Trophoblast cell (in vitro differentiated cells and primary cell): Measurements from ENCODE around the gene ABCA13.

ENCODE experiments used
- DNase-seq, 2 donors: peaks; one replicate each; pipeline ENCODE4 v3.0.0-alpha.2; 2016
- H2AFZ ChIP-seq: 2 replicates; pipeline ENCODE4 v1.6.1; 2013; ENCODE audit warnings: low read length, moderate library complexity, mild to moderate bottlenecking; ENCODE audit not compliant: insufficient read depth, poor library complexity
- H2AK5ac ChIP-seq: 2 replicates; pipeline ENCODE4 v1.6.1; 2013; ENCODE audit warnings: mild to moderate bottlenecking, low read length
- H2BK120ac ChIP-seq: 2 replicates; pipeline ENCODE4 v1.6.1; 2013; ENCODE audit warnings: low read length, mild to moderate bottlenecking, moderate library complexity; ENCODE audit not compliant: insufficient read depth, poor library complexity
- H2BK12ac ChIP-seq: 2 replicates; pipeline ENCODE4 v1.6.1; 2013; ENCODE audit warnings: mild to moderate bottlenecking, low read length, moderate library complexity
- H2BK5ac ChIP-seq: 2 replicates; pipeline ENCODE4 v1.6.1; 2013; ENCODE audit warnings: low read length, low read depth, moderate library complexity, mild to moderate bottlenecking; ENCODE audit not compliant: poor library complexity
- H3K14ac ChIP-seq: 2 replicates; pipeline ENCODE4 v1.6.1; 2013; ENCODE audit warnings: mild to moderate bottlenecking, low read length
- H3K18ac ChIP-seq: 2 replicates; pipeline ENCODE4 v1.6.1; 2013; ENCODE audit warnings: mild to moderate bottlenecking, low read length
- H3K23ac ChIP-seq: 2 replicates; pipeline ENCODE4 v1.6.1; 2013; ENCODE audit warnings: low read length
- H3K27ac ChIP-seq: 2 replicates; pipeline ENCODE4 v1.5.1; 2013; ENCODE audit warnings: low read depth, mild to moderate bottlenecking, inconsistent platforms, low read length, moderate library complexity
- H3K27me3 ChIP-seq: 2 replicates; pipeline ENCODE4 v1.6.1; 2013; ENCODE audit warnings: inconsistent platforms, mild to moderate bottlenecking, low read length, moderate library complexity; ENCODE audit not compliant: insufficient read depth
- H3K36me3 ChIP-seq, 2 experiments: 1 replicate in 1 of 2; 2 replicates in 1 of 2; pipeline ENCODE4 v1.6.1; 2013; ENCODE audit warnings: low read length in 2 of 2, mild to moderate bottlenecking in 2 of 2, moderate library complexity in 1 of 2; ENCODE audit not compliant: insufficient read depth in 2 of 2, control insufficient read depth in 1 of 2
- H3K4ac ChIP-seq: 2 replicates; pipeline ENCODE4 v1.6.1; 2013; ENCODE audit warnings: low read depth, mild to moderate bottlenecking, low read length, moderate library complexity
- H3K4me1 ChIP-seq, 2 experiments: 1 replicate in 1 of 2; 2 replicates in 1 of 2; pipeline ENCODE4 v1.6.1; 2013; ENCODE audit warnings: low read length in 2 of 2, mild to moderate bottlenecking in 2 of 2, moderate library complexity in 1 of 2; ENCODE audit not compliant: insufficient read depth in 2 of 2, control insufficient read depth in 1 of 2
- H3K4me2 ChIP-seq: 2 replicates; pipeline ENCODE4 v1.6.1; 2013; ENCODE audit warnings: inconsistent platforms, mild to moderate bottlenecking, low read length, moderate library complexity
- H3K4me3 ChIP-seq: 2 replicates; pipeline ENCODE4 v1.5.1; 2013; ENCODE audit warnings: mild to moderate bottlenecking, low read depth, low read length, inconsistent platforms
- H3K79me1 ChIP-seq: one replicate; pipeline ENCODE4 v1.6.1; 2013; ENCODE audit warnings: low read length
- H3K79me2 ChIP-seq: 2 replicates; pipeline ENCODE4 v1.6.1; 2013; ENCODE audit warnings: low read length, mild to moderate bottlenecking; ENCODE audit not compliant: control insufficient read depth, insufficient read depth, poor library complexity
- H3K9ac ChIP-seq: 2 replicates; pipeline ENCODE4 v1.6.1; 2013; ENCODE audit warnings: mild to moderate bottlenecking, low read length
- H3K9me3 ChIP-seq: 2 replicates; pipeline ENCODE4 v1.6.1; 2013; ENCODE audit warnings: low read depth, mild to moderate bottlenecking, control low read depth, inconsistent platforms, low read length; ENCODE audit not compliant: insufficient read depth
- H4K12ac ChIP-seq: 2 replicates; pipeline ENCODE4 v1.6.1; 2013; ENCODE audit warnings: low read depth, mild to moderate bottlenecking, low read length, moderate library complexity
- H4K8ac ChIP-seq: 2 replicates; pipeline ENCODE4 v1.6.1; 2013; ENCODE audit warnings: low read depth, mild to moderate bottlenecking, low read length, moderate library complexity
- H4K91ac ChIP-seq: one replicate; pipeline ENCODE4 v1.6.1; 2013; ENCODE audit warnings: low read depth, mild to moderate bottlenecking, low read length, moderate library complexity
- WGBS: extraction: QIAGEN DNeasy Blood & Tissue Kit; methylation state at CpG from one replicate; pipeline ENCODE4 v1.1.7; 2013; ENCODE audit warnings: missing lambda C conversion rate; ENCODE audit not compliant: insufficient read length, insufficient coverage; ENCODE audit errors: extremely low coverage; 5-methylcytosine and 5-hydroxymethylcytosine counted together

Gene ABCA13

GRCh38 chr7:48304641-48305040 is 133.4 kb downstream of the ABCA13 start:
- no peak overlapping the region for H3K23ac ChIP-seq
- no peak overlapping the region for H3K27ac ChIP-seq
- no peak overlapping the region for H4K12ac ChIP-seq
- H2BK5ac ChIP-seq: no peak overlapping the region
- no peaks in the 10 kb centered on the region for H3K9me3 ChIP-seq
- no peak overlapping the region for H2BK12ac ChIP-seq
- H3K4me1 ChIP-seq: no peaks in the 10 kb centered on the region
- H3K79me2 ChIP-seq: no peaks in the 10 kb centered on the region
- no CpG with 5 or more reads among the region's 1 CpG for WGBS
- H2BK120ac ChIP-seq: no peak overlapping the region
- H3K14ac ChIP-seq: no peak overlapping the region
- no peaks in the 10 kb centered on the region for H3K79me1 ChIP-seq
- no peaks in the 10 kb centered on the region for H3K36me3 ChIP-seq
- H2AK5ac ChIP-seq: no peak overlapping the region
- H3K4me2 ChIP-seq: no peak overlapping the region
- H3K18ac ChIP-seq: no peak overlapping the region
- H3K9ac ChIP-seq: no peak overlapping the region
- H3K27me3 ChIP-seq: no peaks in the 10 kb centered on the region
- no peak overlapping the region for H4K91ac ChIP-seq
- no peak overlapping the region for H3K4ac ChIP-seq
- no peak overlapping the region for H3K4me3 ChIP-seq
- no peak overlapping the region for H2AFZ ChIP-seq
- DNase-seq: no peak
- no peak overlapping the region for H4K8ac ChIP-seq

DNA sequence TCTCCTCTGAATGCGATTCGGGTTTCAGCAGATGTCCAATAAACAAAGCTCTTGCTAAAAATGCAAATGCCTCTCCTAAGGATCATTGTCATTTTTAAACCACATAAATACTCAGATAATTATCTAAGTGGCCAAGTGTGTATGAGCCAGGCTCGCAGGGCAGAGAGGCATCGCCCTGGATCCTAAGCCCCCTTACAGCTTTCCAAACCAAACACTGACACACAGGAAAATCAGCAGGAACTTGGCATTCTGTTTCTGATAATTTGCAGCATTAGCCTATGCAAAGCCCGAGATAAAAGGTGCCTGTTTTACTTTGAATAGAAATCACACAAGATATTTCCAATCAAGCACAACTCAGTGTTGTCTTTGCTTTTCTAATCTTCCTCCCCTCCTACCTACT is 134.4 kb downstream of the ABCA13 start:
- H3K9me3 ChIP-seq: no peaks in the 10 kb centered on the region

GRCh38 chr7:48307041-48307714 is 135.9 kb downstream of the ABCA13 start:
- Histone ChIP-seq H2BK12ac (no peak overlapping the region), H3K4me1 (no peaks in the 10 kb centered on the region), H3K23ac (no peak overlapping the region), H3K27me3 (no peaks in the 10 kb centered on the region), H2BK120ac (no peak overlapping the region), H3K18ac (no peak overlapping the region), H3K79me2 (no peaks in the 10 kb centered on the region), H3K9ac (no peak overlapping the region), H3K4me3 (no peak overlapping the region), H3K9me3 (no peaks in the 10 kb centered on the region), H3K27ac (no peak overlapping the region), H4K91ac (no peak overlapping the region), H3K36me3 (no peaks in the 10 kb centered on the region), H2AK5ac (no peak overlapping the region), H4K8ac (no peak overlapping the region), H3K4me2 (no peak overlapping the region), H2BK5ac (no peak overlapping the region), H3K4ac (no peak overlapping the region), H3K14ac (no peak overlapping the region), H3K79me1 (no peaks in the 10 kb centered on the region), H4K12ac (no peak overlapping the region), H2AFZ (no peak overlapping the region)
- no peak for DNase-seq
- no CpG with 5 or more reads among the region's 4 CpGs for WGBS

More for the DNA sequence above, 134.4 kb downstream of the ABCA13 start:
- H4K8ac ChIP-seq: no peak overlapping the region
- H3K27ac ChIP-seq: no peak overlapping the region
- no peak for DNase-seq
- no peak overlapping the region for H3K18ac ChIP-seq
- H2BK5ac ChIP-seq: no peak overlapping the region
- H2BK120ac ChIP-seq: no peak overlapping the region
- no peak overlapping the region for H4K12ac ChIP-seq
- no peak overlapping the region for H2AFZ ChIP-seq
- no peak overlapping the region for H3K4me3 ChIP-seq
- no peaks in the 10 kb centered on the region for H3K79me1 ChIP-seq
- no peaks in the 10 kb centered on the region for H3K27me3 ChIP-seq
- H3K9ac ChIP-seq: no peak overlapping the region
- no peak overlapping the region for H2BK12ac ChIP-seq
- no peak overlapping the region for H4K91ac ChIP-seq
- no peak overlapping the region for H2AK5ac ChIP-seq
- no peaks in the 10 kb centered on the region for H3K36me3 ChIP-seq
- H3K4me1 ChIP-seq: no peaks in the 10 kb centered on the region
- H3K4ac ChIP-seq: no peak overlapping the region
- whole genome bisulfite sequencing: no CpG with 5 or more reads among the region's 5 CpGs
- no peak overlapping the region for H3K23ac ChIP-seq
- no peak overlapping the region for H3K14ac ChIP-seq
- no peaks in the 10 kb centered on the region for H3K79me2 ChIP-seq
- no peak overlapping the region for H3K4me2 ChIP-seq

- Histone ChIP-seq H3K9ac (no peak overlapping the region), H2AK5ac (no peak overlapping the region), H3K27me3 (no peaks in the 10 kb centered on the region), H2BK120ac (no peak overlapping the region), H2BK12ac (no peak overlapping the region), H3K79me2 (no peaks in the 10 kb centered on the region), H3K79me1 (no peaks in the 10 kb centered on the region), H4K91ac (no peak overlapping the region), H3K4me3 (no peak overlapping the region), H2BK5ac (no peak overlapping the region), H3K4me2 (no peak overlapping the region), H3K14ac (no peak overlapping the region), H3K4ac (no peak overlapping the region), H3K23ac (no peak overlapping the region), H3K27ac (no peak overlapping the region), H3K9me3 (no peaks in the 10 kb centered on the region), H4K12ac (no peak overlapping the region), H4K8ac (no peak overlapping the region), H3K18ac (no peak overlapping the region), H3K36me3 (no peaks in the 10 kb centered on the region), H3K4me1 (no peaks in the 10 kb centered on the region), H2AFZ (no peak overlapping the region)
- WGBS: no CpG with 5 or more reads among the region's 12 CpGs
- DNase-seq: no peak
Observed at GRCh38 chr7:48309720-48310119, 138.5 kb downstream of the ABCA13 start.
